HepG2 (cell line): ENCODE data around the gene PVR. TPM values are rescaled to one million over a fixed set of nuclear protein-coding genes. Genes with fewer than 3 reads are reported as not detected.

Source experiments
- ATAC-seq: fragments of 200-7000 bp; cut with Tn5 transposase; 3 replicates; pipeline ENCODE4 v1.9.1; 2020; ENCODE audit warnings: mild to moderate bottlenecking, moderate library complexity
- BruUV-seq: library from RNA; stranded (reverse); fragments of 400-500 nt; replicated peaks from 2 replicates; lab custom pipeline; 2021; lab: Mats Ljungman, UMichigan
- CTCF ChIA-PET: fragments of 300-600 bp; formaldehyde crosslinking; extraction: SDS; loops from one replicate; lab custom pipeline; 2021; ENCODE audit warnings: low total read pairs, inconsistent platforms, low intra/inter-chr PET ratio; lab: Yijun Ruan, JAX
- POLR2A ChIA-PET: fragments of 350-600 bp; sonication (Branson Sonifier 250); formaldehyde crosslinking; loops from one replicate; lab custom pipeline; 2020; ENCODE audit warnings: antibody characterized with exemption, inconsistent platforms; lab: Yijun Ruan, JAX
- DNase-seq: peaks from one replicate; pipeline ENCODE4 v3.0.0-alpha.2; 2015; ENCODE audit warnings: low spot score
- FAIRE-seq: peaks from 3 replicates; lab custom pipeline; 2011; peaks lifted over from hg19 to GRCh38; lab: Jason Lieb, UNC
- H2AFZ ChIP-seq: one replicate; pipeline ENCODE4 v1.6.1; 2011; ENCODE audit warnings: low read length, inconsistent platforms
- H3K27ac ChIP-seq: fragments of 300-600 bp; 3 replicates; pipeline ENCODE4 v1.8.0; 2011; ENCODE audit warnings: mixed run types, mild to moderate bottlenecking, mixed read lengths, low read length, inconsistent platforms; ENCODE audit not compliant: insufficient read depth; ENCODE audit errors: extremely low read length
- H3K27me3 ChIP-seq, 2 experiments: fragments of 200-600 bp in 1 of 2; 2 replicates in 1 of 2; 3 replicates in 1 of 2; pipeline versions ENCODE4 v1.6.0 to v1.8.0; 2011; ENCODE audit warnings: low read length in 2 of 2, mild to moderate bottlenecking in 2 of 2, moderate library complexity in 2 of 2, inconsistent platforms in 1 of 2; ENCODE audit not compliant: insufficient read depth in 2 of 2, control insufficient read depth in 1 of 2
- H3K36me3 ChIP-seq, 2 experiments: fragments of 200-600 bp in 1 of 2; replicated peaks in 1 of 2; 2 replicates in 1 of 2; 3 replicates in 1 of 2; pipeline versions ENCODE4 v1.5.1 to v1.8.0; 2011; ENCODE audit warnings: low read length in 2 of 2, inconsistent platforms in 1 of 2; ENCODE audit not compliant: insufficient read depth in 2 of 2, control insufficient read depth in 1 of 2
- H3K4me1 ChIP-seq: 2 replicates; pipeline ENCODE4 v1.5.1; 2012; ENCODE audit warnings: low read length, inconsistent platforms; ENCODE audit not compliant: insufficient read depth
- H3K4me2 ChIP-seq: 2 replicates; pipeline ENCODE4 v1.6.0; 2011; ENCODE audit warnings: low read depth, low read length, inconsistent platforms
- H3K4me3 ChIP-seq, 3 experiments: fragments of 200-600 bp in 1 of 3; sonication (generic), shearing (Covaris generic) in 1 of 3; replicated peaks in 1 of 3; 2 replicates each; pipeline ENCODE4 v1.5.1; 2011 to 2016; ENCODE audit warnings: low read length in 3 of 3, inconsistent platforms in 2 of 3, low read depth in 2 of 3, mild to moderate bottlenecking in 2 of 3, control low read depth in 1 of 3, mixed read lengths in 1 of 3; ENCODE audit not compliant: insufficient read depth in 1 of 3
- H3K79me2 ChIP-seq: one replicate; pipeline ENCODE4 v1.6.1; 2011; ENCODE audit warnings: low read length, inconsistent platforms; ENCODE audit not compliant: insufficient read depth
- H3K9ac ChIP-seq: 2 replicates; pipeline ENCODE4 v1.6.0; 2011; ENCODE audit warnings: mild to moderate bottlenecking, low read depth, low read length, inconsistent platforms; ENCODE audit not compliant: insufficient read depth
- H3K9me3 ChIP-seq: 2 replicates; pipeline ENCODE4 v1.5.1; 2012; ENCODE audit warnings: mild to moderate bottlenecking, low read length
- H4K20me1 ChIP-seq: 2 replicates; pipeline ENCODE4 v1.6.0; 2011; ENCODE audit warnings: inconsistent platforms, mild to moderate bottlenecking, low read length, moderate library complexity; ENCODE audit not compliant: insufficient read depth
- HMGXB4 ChIP-seq, 2 experiments: sonication (generic) in 1 of 2; formaldehyde crosslinking in 1 of 2; IDR thresholded peaks; 2 replicates each; pipeline versions ENCODE4 v1.4.0 to v1.6.1; 2018 to 2020; ENCODE audit warnings: missing genetic modification reagents in 2 of 2, borderline replicate concordance in 1 of 2, low read depth in 1 of 2, mild to moderate bottlenecking in 1 of 2, missing biosample characterization in 1 of 2
- NFIB ChIP-seq: sonication (generic); formaldehyde crosslinking; IDR thresholded peaks from 2 replicates; pipeline ENCODE4 v1.9.0; 2021; ENCODE audit warnings: missing genetic modification reagents, mild to moderate bottlenecking, borderline replicate concordance
- PBX2 ChIP-seq: IDR thresholded peaks from 2 replicates; pipeline ENCODE4 v1.6.1; 2016; ENCODE audit warnings: control low read depth
- ZBTB33 ChIP-seq: sonication (generic); formaldehyde crosslinking; IDR thresholded peaks from 2 replicates; pipeline ENCODE4 v1.4.0; 2020; ENCODE audit warnings: missing genetic modification reagents
- ZNF256 ChIP-seq: sonication (generic); formaldehyde crosslinking; conservative IDR thresholded peaks from 2 replicates; pipeline ENCODE4 v1.4.0; 2020; ENCODE audit warnings: missing genetic modification reagents
- ZNF407 ChIP-seq: sonication (generic); formaldehyde crosslinking; IDR thresholded peaks from one replicate; pipeline ENCODE4 v1.5.1; 2020; ENCODE audit warnings: mild to moderate bottlenecking, missing genetic modification reagents; ENCODE audit errors: not compliant biosample characterization
- WGBS: methylation state at CpG from one replicate; pipeline ENCODE4 v1.1.6; 2017; ENCODE audit warnings: low lambda C conversion rate; 5-methylcytosine and 5-hydroxymethylcytosine counted together
- in situ Hi-C: cut with HindIII; loops from 2 replicates; pipeline ENCODE4 v1.10.0; 2017; ENCODE audit warnings: low pct_unique_long_range_greater_than_20kb; ENCODE audit not compliant: extremely low pct_ligation_motif_present
- intact Hi-C: fragments of 100-400 bp; cut with micrococcal nuclease; formaldehyde crosslinking; loops from one replicate; pipeline ENCODE4 v1.10.0; 2022; ENCODE audit not compliant: unreplicated experiment
- polyA plus RNA-seq, 8 experiments: library from polyadenylated mRNA; depleted of rRNA in 3 of 8; stranded (reverse) in 7 of 8; unstranded in 1 of 8; fragments of >200 nt; fragmentation: Illumina TruSeq in 4 of 8; extraction: Trizol in 4 of 8; gene quantifications; 2 replicates each; pipeline versions ENCODE4 v1.2.1 to v1.2.3, GENCODE V29; 2011 to 2016; ENCODE audit warnings: low read depth in 4 of 8, missing spikeins in 1 of 8, mixed read lengths in 1 of 8; ENCODE audit not compliant: insufficient read depth in 1 of 8
- total RNA-seq, 5 experiments: library from RNA; depleted of rRNA; stranded (reverse); fragments of >200 nt; fragmentation: Illumina TruSeq; extraction: Trizol; gene quantifications; 2 replicates each; pipeline ENCODE4 v1.2.3, GENCODE V29; 2016; ENCODE audit warnings: low read depth in 1 of 5

Gene PVR
- total and polyA plus RNA-seq, 2 of the 13 experiments (the other 11 are each of a cell fraction or from before 2014, with no cell fraction given) = 43.4 to 46.6 TPM

GRCh38 chr19:44641501-44642265 lies 2.0 kb upstream of the PVR start:
- 96% methylated on average over 9 of the region's 9 CpGs for WGBS
- intact Hi-C loops = no loop called here
- BruUV-seq = no TSS peak
- CTCF ChIA-PET = no interaction called here
- peaks cover 79% of the 10 kb centered on the region for H3K4me1 ChIP-seq
- no peak overlapping the region for H3K27ac ChIP-seq
- DNase-seq (no peak), ATAC-seq (no peak), FAIRE-seq (no peak)
- no peak overlapping the region for H3K4me2 ChIP-seq
- H4K20me1 ChIP-seq = peaks cover 10% of the 10 kb centered on the region
- in situ Hi-C loops = no loop called here
- H3K27me3 ChIP-seq = no peaks in the 10 kb centered on the region; a peak in 1 of 5 replicates
- POLR2A ChIA-PET = interaction anchor here (2.9 kb wide), 1 partner anchor 29 kb away, joined by 36 read pairs; the partner anchor contains the start of gene IGSF23
- no peaks in the 10 kb centered on the region for H3K9me3 ChIP-seq
- H2AFZ ChIP-seq = no peak overlapping the region
- peaks cover 0 to 6% of the 10 kb centered on the region in 2 experiments; a peak in 2 of 5 replicates for H3K36me3 ChIP-seq
- H3K9ac ChIP-seq = no peak overlapping the region
- no peak overlapping the region for H3K4me3 ChIP-seq
- H3K79me2 ChIP-seq = peaks cover 21% of the 10 kb centered on the region
- no peak for TF ChIP-seq ZNF256
- TF ChIP-seq PBX2 (CRISPR knock-in tag) = no peak
- no peak for TF ChIP-seq HMGXB4 (CRISPR knock-in tag; IDR thresholded peaks at IDR 0.05; ENCODE audit: borderline replicate concordance in 1 of 2, low read depth in 1 of 2)
- TF ChIP-seq ZBTB33 = peak; percentile 50; the same call in 1 of the 2 replicates
- no peak for TF ChIP-seq ZNF407 (CRISPR knock-in tag)
- no peak for TF ChIP-seq NFIB (CRISPR knock-in tag)
